ENCODE data around the gene GALNT10.

GRCh38 chr5:154415114-154415513, 224.6 kb downstream of the GALNT10 start:
- TF ChIP-seq FOXM1 (IDR thresholded peaks at IDR 0.05; ENCODE audit: low read depth) (no peak), CTCF (IDR thresholded peaks at IDR 0.05) (no peak), SIN3A (IDR thresholded peaks at IDR 0.05; ENCODE audit: borderline replicate concordance, low read depth, low read length) (no peak), GABPA (IDR thresholded peaks at IDR 0.05; ENCODE audit: low read depth) (no peak), NRF1 (IDR thresholded peaks at IDR 0.05; ENCODE audit: low read depth, low read length) (no peak), POLR2AphosphoS5 (IDR thresholded peaks at IDR 0.05; ENCODE audit: low read depth, low read length) (no peak), CHD2 (IDR thresholded peaks at IDR 0.05; ENCODE audit: low read length, partially characterized antibody) (no peak), YY1 (IDR thresholded peaks at IDR 0.05; ENCODE audit: low read depth) (no peak), SMC3 (IDR thresholded peaks at IDR 0.05; ENCODE audit: low read depth, low read length) (no peak), TEAD4 (IDR thresholded peaks at IDR 0.05; ENCODE audit: borderline replicate concordance, insufficient read depth) (no peak), TCF12 (IDR thresholded peaks at IDR 0.05) (no peak), USF2 (IDR thresholded peaks at IDR 0.05; ENCODE audit: borderline replicate concordance, low read depth, low read length) (no peak)
- TF ChIP-seq, protein P1, sequence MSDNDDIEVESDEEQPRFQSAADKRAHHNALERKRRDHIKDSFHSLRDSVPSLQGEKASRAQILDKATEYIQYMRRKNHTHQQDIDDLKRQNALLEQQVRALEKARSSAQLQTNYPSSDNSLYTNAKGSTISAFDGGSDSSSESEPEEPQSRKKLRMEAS (IDR thresholded peaks at IDR 0.05; ENCODE audit: low read depth): no peak
- TF ChIP-seq, protein P2, sequence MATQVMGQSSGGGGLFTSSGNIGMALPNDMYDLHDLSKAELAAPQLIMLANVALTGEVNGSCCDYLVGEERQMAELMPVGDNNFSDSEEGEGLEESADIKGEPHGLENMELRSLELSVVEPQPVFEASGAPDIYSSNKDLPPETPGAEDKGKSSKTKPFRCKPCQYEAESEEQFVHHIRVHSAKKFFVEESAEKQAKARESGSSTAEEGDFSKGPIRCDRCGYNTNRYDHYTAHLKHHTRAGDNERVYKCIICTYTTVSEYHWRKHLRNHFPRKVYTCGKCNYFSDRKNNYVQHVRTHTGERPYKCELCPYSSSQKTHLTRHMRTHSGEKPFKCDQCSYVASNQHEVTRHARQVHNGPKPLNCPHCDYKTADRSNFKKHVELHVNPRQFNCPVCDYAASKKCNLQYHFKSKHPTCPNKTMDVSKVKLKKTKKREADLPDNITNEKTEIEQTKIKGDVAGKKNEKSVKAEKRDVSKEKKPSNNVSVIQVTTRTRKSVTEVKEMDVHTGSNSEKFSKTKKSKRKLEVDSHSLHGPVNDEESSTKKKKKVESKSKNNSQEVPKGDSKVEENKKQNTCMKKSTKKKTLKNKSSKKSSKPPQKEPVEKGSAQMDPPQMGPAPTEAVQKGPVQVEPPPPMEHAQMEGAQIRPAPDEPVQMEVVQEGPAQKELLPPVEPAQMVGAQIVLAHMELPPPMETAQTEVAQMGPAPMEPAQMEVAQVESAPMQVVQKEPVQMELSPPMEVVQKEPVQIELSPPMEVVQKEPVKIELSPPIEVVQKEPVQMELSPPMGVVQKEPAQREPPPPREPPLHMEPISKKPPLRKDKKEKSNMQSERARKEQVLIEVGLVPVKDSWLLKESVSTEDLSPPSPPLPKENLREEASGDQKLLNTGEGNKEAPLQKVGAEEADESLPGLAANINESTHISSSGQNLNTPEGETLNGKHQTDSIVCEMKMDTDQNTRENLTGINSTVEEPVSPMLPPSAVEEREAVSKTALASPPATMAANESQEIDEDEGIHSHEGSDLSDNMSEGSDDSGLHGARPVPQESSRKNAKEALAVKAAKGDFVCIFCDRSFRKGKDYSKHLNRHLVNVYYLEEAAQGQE (IDR thresholded peaks at IDR 0.05; ENCODE audit: low read depth, low read length): no peak
